Inflammatory macrophage treated with lipopolysaccharide for 4 hours (primary cell): ENCODE results near the gene TMEM150A.
"Not testable (repeated sequence)": the region's sequence is repeated elsewhere in the genome, so short reads cannot be mapped to it uniquely, and the experiment has no call there.

Source experiments
- DNase-seq: peaks from one replicate; pipeline ENCODE4 v3.0.0-alpha.2; 2020

Gene TMEM150A

DNA sequence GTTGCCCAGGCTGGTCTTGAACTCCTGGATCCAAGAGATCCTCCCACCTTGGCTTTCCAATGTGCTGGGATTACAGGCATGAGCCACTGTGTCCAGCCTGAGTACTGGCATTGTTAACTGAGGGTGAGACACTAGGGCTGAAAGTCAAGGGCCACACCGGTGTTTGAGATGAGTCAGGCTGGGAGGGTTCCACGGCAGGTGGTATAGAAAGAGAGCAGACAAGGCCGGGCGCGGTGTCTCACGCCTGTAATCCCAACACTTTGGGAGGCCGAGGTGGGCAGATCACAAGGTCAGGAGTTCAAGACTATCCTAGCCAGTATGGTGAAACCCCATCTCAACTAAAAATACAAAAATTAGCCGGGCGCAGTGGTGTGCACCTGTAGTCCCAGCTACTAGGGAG lies 10.2 kb downstream of the TMEM150A start:
- not testable (repeated sequence) for DNase-seq

DNA sequence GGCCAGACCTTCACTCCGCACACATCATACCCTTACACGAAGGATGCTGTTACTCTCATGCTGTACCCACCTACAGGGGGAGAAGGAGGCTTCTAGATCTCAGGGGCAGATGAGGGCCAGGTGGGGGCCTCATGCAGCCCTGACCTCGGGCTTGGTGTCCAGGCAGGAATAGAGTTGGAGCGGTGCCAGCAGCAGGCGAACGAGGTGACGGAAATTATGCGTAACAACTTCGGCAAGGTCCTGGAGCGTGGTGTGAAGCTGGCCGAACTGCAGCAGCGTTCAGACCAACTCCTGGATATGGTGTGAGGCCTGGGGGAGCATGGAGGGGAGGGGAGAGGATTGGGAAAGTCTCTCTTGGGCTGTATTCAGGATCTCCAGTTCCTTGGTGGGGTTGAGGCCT lies 10.9 kb downstream of the TMEM150A start:
- no peak for DNase-seq

DNA sequence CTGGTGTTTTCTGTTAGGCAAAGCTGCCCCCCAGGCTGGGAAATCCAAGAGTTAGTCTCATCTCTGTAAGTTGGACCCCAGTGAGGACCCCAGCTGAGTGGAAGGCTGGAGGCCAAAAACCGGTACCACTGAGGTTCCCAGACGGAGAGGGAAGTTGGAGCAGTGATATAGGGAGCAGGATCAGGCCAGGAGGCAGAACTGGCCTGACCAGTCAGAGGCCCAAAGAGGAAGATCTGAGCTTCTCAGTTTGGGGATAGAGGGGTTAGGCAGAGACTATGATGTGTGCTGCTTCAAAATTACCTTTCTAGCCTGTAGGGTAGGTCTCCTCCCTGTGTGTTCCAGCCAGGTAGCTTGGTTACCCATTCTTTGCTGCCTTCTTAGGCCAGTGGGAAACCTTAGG lies 11.5 kb downstream of the TMEM150A start:
- DNase-seq, result peak; percentile 16

DNA sequence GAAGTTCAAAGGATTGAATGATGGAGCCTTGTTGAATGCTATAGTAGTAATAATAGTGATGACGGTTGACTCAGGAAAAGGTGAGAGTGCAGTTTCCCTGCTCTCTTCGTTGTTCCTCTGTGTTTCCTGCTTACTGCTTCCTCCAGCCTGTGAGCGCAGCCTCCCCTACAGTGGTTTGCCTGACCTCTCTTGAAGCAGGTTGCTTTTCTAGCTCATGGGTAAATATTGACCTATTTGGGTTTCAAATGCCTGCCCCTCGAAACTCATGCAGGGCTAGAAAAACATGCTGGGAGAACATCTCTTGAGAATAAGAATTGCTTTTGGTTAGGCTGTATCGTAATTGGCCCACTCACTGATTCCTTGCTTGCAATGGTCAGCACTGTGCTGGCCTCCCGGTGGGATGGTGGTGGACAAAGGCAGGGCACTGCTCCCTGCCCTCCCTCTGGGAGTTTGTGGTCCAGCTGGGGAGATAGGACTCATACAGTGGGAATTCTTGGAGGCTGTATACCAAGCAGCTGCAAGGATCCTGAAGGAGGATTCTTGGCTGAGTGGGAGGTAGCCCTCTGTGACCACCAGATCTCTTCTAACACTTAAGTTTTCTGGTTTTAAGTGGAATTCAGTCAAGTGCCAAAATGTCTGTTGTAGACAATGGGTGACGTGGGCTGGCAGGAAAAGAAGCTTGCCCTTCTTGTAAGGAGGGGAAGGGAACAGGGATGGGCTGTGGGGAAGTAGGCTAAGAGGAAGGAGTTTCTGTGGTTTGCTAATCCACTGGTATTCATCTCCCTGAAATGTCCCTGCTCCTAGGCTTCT lies 12.3 kb downstream of the TMEM150A start:
- DNase-seq, result peak; percentile 79

DNA sequence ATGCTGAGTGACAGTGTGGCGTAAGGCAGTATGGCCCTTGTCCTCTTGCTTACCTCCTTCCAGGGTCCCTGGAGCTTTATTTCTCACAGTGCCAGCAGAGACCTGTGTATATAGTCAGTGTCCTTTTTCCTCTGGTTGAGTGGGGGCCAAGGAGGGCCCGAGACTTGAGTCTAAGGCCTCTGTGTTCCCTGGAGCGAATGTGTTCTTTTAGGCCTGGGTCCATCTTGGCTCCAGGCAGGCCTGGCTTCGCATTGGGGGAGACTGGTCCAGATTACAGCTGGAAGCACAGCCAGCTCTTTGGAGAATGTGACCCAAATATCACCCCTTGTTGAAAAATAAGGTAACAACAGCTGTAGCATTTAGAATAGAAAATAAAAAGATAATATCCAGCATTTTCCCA lies 13.3 kb downstream of the TMEM150A start:
- DNase-seq, result no peak

DNA sequence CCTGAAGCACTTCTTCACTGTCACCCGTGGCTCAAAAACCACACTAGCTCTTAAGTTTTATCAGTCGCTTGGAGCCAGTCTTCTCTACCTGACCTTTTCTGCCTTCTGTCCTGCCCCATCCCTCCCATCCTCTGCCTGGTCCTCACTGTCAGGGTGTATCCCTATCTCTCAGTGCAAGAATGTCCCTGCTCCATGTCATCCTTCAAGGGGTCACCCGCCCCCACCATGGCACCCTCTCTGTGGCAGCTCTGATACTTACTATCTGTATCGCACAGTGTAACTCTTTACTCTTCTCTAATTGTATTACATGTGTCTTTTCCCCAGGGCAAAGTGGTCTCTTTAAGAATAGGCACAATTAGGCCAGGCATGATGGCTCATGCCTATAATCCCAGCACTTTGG lies 13.9 kb downstream of the TMEM150A start:
- no peak for DNase-seq

DNA sequence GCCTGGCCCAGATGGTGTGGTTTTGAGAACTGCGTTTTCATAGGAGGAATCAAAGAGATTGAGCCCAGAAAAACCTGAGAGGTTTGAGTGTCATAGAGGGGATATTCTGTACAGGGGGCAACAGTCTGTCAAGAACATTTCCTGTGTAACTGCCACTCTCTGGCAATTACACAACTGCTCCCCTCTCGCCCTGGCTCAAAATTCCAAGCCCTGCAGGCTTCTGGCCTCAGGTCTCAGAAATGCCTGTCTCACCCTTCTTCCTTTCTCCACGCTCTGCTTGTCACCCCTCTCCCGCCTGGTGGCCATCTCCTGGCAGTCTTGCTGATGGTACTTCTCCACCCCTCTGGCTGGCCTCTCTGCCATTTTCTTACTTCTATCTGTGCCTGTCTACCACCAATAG lies 14.3 kb downstream of the TMEM150A start:
- DNase-seq, result no peak

DNA sequence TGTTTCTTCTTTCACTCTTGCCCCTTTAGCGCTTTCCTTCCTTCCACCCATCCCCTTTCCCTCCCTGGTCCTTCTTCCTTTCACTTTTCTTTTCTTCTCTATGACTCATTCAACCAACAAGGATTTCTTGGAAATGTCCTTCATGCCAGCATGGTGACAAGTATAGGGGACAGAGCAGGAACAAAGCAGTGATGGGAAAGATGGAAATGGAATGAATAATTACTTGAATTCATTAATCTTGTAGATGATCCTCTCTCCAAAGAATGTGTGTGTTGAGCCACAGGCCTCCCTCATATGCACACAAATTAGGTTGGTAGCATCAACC lies 16.8 kb downstream of the TMEM150A start:
- peak; percentile 76 for DNase-seq

DNA sequence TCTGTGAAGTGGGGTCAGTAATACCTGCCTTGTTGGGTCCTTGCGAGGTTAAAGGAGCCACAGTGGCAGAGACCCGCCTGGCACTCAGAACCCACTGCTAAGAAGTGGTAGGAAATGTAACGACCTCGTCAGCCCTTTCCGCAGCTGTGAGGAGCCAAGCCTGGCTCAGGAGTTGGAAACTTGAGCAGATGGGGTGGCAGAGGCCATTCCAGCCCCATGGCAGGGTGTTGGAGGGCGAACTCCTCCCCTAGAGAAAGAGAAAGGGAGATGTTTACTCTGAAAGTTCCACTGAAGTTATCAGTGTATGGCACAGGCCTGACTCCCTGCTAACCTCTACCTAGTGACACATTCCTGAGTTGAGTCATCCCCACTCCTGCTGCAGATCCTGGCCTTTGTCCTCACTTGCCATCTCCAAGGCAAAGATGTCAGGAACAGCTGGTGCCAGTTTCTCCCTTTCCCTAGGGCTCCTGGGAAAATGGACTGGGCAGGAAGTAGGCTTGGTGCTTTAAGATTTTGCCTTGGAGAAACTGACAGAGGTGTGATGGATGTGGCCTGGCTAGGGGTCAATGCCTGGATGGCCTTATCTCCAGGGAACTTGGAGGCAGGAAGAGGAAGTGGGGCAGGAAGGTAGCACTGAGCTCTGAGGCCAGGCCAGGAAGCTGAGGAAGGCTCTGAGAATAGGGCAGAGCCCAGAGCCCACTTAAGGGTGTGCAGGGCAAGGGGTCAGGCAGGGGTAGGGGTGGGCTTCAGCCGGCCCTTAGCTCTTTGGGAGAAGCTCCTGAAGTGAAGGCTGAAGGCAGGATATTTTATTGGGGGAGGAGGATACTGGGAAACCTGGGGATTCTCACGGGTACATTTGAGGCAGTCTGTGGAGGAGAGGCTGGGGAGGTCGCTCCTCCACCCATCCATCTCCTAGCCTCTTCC lies 17.4 kb downstream of the TMEM150A start:
- DNase-seq, result peak; percentile 27

DNA sequence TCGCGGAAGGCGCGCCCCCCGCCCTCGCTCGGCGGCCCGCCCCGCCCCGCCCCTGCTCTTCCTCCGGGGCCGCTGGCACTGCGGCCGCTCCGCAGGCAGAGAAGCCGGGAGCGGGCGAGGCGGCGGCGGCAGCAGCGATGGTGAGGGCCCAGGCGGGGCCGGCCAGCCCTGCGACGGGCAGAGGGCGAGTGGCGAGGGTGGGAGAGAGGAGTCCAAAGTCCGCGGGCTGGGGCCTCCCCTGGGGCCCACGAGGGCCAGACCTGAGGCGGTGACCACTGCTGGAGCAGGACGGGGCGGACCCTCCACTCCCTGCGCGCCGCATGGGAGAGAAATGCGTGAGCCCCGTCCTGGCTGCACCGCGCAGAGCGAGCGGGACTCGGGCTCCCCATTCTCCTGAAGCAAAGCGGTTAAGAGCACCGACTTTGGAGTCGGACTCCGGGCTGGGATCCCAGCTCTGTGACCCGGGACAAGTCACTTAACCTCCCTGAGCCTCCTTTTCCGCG lies 18.1 kb downstream of the TMEM150A start, which contains the start of gene VAMP5:
TSS of gene VAMP5 (plus strand) at position 78 of the 503 bp plus-strand sequence. CDS start at position 138, 60 bp downstream.
- peak; percentile 61 for DNase-seq

DNA sequence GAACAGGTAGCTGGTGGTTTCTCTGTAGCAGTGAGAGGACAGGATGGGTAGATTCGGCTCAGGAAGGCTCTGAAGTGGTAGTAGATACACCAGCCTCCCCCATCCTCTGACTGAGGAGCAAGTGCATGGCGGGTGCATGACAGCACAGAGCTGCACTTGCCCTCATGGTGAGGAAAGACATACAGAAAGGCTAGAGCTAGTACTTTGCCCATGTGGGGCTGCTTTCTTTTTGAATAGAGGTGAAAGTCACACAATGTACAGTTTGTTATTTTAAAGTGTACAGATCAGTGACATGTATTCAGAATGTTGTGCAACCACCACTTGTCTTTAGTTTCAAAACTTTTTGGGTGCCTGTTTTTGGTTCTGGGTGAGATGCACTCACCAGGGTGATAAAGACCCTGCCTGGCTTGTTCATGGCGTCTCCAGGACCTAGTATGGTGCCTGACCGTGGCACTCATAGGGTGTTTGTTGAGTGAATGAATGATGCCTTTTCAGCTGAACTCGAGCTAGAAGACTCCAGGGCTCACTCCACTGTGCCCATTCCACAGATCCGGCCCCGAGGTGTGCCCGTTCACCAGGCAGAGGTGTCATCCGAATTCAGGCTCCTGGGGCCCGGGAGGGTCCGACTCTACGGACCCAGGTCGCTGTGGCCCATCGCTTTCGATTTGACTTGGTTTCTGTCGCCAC lies 18.7 kb downstream of the TMEM150A start:
- DNase-seq, result peak; percentile 46

DNA sequence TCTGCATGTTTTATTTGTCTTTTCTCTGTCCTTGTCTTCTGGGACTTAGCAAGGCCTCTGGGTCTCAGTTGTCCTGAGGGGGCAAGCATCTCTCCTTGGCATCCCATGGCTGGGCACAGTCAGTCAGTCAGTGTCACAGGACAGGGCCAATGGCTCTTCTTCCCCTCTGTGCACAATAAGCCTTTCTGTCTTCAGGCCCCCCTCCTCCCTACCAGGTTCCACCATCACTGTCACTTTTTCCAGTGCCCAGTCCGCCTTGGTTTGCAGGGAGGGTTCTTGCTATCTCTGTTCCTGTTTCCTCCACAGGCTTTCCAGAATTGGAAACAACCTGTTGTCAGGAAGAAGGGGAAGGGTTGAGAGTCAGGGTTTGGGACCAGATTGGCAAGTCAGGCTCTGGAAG lies 20.0 kb downstream of the TMEM150A start:
- peak; percentile 34 for DNase-seq

DNA sequence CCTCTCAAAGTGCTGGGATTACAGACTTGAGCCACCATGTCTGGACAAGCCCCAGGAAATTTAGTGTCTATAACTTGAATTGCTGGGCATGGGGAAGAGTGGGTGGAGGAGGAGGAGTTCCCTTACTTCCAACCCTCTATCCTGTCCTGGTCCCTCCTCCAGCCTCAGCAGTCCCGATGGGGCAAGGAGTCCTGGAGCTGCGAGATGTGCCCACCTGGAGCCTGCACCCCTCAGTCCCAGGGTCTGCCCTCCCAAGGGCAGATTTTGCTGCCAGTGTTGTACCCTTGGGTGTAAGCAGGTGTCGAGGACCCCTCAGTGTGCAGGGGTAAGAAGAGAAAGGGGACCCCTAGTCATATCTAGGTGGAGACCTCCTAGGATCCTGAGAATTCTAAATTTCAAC lies 22.3 kb downstream of the TMEM150A start:
- DNase-seq, result no peak

DNA sequence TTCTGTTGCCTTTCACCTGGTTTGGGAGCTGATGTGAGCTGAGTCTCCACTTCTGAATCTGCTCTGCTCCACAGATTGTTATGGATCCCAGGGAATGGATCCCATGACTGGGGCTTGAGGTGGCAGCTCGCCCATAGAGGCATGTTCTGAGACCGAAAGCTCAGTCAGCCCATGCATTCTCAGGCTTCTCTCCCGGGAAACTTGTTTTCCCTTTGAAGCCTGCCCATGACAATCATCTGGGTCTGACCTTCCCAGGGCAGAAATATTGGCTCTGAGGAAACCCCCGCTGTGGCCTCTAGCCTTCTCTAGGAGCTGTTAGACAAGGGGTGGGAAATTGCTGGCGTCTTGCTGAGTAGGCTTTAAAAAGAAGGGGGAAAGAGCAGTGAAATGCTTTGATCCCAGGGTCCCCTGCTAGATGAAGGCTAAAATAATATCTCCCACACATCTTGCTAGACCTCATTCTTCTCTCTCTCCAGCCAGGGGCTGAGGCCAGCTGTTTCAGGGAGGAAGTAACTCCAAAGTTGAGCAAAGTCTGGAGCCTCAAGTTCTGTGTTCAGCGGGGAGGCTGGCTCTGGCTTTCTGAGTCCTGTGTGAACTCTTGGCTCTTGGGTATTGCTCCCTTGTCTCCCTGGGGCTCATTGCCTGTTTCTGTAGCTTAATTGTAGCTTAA lies 23.1 kb downstream of the TMEM150A start:
- peak; percentile 74 for DNase-seq

DNA sequence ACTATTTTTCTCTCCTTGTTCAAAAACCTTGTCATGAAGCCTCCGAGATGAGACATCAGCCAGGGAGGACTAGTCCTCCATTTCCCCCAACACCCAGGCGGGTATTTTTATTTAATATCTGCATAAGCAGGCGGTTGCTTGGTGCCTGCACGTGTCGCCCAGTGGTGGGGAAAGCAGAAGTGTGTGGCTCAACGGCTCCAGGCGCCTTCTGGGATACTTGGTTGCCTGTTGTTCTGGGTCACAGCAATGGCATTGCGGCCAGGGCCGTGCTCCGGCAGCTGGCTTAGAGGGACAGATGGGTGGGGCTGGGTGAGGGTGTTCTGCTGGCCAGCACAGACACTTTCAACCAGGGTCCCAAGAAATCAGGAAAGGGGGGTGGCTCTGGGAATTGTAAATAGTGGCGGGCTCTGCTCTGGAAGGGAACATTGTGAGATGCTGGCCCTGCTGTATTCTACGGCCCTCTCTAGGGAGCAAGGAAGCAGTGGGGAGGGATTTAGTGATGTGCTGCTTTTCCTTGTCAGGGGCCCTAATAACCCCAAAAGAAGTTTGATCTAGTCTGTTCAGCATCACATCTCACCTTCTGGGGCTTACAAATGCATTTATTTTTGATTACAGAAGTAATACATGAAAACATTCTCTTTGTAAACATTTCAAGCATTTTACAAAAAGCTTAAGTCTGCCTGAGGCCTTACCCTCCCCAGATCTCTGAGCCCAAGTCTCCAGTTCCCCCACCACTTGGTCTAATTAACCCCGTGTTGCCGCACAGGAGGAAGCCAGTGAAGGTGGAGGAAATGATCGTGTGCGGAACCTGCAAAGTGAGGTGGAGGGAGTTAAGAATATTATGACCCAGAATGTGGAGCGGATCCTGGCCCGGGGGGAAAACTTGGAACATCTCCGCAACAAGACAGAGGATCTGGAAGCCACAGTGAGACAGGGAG lies 24.0 kb downstream of the TMEM150A start:
- DNase-seq, result peak; percentile 79

DNA sequence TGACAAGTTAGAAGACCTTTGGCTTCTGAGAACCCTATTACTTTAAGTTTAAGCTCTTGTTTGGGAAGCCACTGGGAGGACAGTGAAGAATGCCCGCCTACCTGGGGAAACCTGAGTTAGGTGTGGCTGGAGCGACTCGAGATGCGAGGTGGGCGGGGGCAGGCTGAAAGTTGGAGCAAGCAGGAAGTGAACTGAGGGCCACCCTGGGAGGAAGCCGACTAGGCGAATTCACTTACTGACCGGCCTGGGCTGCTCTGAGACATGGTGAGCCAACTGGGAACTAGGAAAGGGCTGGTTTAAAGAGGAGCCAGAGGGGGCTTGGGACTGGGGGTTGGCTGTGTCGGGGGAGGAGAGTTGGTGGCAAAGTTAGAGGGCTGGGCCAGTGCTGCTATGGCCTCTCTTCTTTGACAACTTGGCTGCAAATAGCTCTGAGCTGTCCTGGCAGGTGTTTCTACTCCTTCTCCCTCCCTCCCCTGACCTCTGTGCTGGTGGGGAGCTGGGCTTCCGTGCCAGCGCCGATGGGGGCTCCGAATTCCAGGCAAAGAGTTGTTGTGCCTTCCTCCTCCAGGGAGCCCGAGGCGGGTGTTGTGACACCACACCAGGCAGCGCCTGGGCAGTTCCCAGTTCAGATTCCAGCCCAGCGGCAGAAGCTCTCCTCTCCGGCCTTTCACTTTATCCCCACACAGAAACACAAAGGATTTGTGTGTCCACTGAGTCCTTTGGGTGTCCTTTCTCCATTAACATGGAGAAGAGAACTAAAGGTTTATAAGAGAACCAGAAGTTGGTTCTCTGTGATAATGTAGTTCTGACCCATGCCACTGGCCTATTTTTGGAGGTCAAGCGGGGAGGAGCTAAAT lies 24.9 kb downstream of the TMEM150A start, which contains the start of gene VAMP8:
TSS of gene VAMP8 (plus strand) at position 201 of the 857 bp plus-strand sequence. CDS start at position 262, 61 bp downstream.
- peak; percentile 65 for DNase-seq

DNA sequence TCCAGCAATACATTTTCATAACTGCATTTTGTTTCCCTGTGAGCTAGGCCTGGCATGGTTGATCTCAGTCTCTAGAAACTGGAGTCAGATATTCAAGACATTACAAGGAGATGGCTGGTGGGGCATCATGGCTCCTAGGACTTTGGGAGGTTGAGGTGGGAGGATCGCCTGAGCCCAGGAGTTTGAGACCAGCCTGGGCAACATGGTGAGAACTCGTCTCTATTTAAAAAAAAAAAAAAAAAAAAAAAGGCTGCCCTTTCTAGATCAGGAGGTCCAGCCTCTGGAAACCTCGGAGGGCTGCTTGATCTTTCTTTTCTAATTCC lies 25.5 kb downstream of the TMEM150A start:
- DNase-seq, result no peak

DNA sequence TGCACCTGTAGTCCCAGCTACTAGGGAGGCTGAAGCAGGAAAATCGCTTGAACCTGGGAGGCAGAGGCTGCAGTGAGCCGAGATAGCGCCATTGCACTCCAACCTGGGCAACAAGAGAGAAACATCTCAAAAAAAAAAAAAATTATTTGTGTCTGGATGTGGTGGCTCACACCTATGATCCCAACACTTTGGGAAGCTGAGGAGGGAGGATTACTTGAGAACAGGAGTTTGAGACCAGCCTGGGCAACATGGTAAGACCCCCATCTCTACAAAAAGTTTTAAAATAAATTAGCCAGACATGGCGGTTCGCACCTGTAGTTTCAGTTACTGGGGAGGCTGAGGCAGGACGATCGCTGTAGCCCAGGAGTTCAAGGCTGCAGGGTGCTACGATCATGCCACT lies 26.8 kb downstream of the TMEM150A start:
- no peak for DNase-seq

DNA sequence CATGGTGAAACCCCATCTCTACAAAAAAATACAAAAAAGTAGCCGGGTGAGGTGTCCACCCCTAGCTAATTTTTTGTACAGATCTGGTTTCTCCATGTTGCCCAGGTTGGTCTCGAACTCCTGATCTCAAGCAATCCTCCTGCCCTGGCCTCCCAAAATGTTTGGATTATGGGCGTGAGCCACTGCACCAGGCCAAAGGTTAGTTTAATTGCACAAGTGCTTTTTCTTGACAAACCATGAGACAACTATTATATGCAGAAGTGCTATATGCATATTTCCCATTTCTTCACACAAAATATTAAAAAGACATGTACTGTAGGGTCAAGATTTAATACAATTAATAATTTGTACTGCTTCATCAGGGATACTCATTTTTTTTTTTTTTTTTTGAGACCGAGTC lies 36.2 kb downstream of the TMEM150A start:
- DNase-seq, result no peak

DNA sequence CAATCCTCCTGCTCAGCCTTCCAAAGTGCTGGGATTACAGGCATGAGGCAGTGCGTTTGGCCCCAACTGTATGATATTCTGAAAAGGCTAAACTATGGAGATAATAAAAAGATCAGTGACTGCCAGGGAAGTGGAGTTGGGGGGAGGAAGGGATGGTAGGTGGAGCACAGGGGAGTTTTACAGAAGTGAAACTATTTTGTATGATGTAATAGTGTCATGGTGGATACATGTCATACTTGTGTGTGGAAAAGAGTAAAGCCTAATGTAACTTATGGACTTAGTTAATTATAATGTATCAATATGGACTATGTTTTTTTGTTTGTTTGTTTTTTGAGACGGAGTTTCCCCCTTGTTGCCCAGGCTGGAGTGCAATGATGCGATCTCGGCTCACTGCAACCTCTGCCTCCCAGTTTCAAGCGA lies 38.3 kb downstream of the TMEM150A start:
- DNase-seq, result peak; percentile 89
